SIG-M5 treated with dmso at 0.1 percent for 504 hours (cell line): ENCODE data around the gene VKORC1.

Experiments
- DNase-seq: peaks from one replicate; lab custom pipeline; 2025; ENCODE audit not compliant: unreplicated experiment; lab: John Stamatoyannopoulos, UW

VKORC1 gene

GRCh38 chr16:31063843-31064611 is 30.6 kb downstream of the VKORC1 start:
- no peak for DNase-seq

DNA sequence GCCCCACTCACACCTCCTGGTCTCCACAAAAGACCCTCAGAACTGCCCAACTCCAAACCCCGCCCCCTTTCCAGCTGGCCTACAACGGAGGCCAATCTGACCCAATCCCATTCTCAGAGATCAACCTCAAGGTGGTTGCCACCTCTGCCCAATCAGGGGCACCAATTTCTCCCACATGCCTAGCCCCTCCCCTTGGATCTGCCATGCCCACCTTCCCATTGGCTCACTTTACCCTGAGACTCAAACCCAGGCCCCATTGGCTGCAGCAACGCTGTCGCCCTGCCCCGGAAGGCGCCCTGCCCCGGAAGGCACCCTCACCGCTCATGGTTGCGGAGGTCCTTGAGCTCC is 31.1 kb downstream of the VKORC1 start:
- no peak for DNase-seq

DNA sequence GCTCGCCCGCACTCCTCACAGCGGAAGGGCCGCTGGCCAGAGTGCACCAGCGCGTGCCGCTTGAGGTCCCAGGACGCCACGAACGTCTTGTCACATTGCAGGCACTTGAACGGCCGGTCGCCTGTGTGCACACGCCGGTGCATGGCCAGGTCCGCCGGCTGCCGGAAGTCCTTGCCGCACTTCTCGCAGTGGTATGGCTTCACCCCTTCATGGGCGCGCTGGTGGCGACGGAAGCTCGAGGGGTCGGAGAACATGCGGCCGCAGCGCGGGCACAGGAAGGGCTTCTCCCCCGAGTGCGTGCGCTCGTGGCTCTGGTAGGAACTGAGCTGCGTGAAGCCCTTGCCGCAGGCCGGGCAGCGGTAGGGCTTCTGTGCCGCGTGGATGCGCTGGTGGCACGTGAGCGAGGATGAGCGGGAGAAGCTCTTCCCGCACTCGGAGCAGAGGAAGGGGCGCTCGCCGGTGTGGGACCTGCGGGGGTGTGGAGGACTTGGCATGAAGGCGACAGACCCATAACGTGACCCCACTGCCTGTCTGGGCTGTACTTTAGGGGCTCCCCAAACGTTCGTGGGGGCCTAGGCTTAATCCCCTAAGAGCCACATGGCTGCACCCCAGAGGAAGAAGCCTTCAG is 32.7 kb downstream of the VKORC1 start:
- no peak for DNase-seq

DNA sequence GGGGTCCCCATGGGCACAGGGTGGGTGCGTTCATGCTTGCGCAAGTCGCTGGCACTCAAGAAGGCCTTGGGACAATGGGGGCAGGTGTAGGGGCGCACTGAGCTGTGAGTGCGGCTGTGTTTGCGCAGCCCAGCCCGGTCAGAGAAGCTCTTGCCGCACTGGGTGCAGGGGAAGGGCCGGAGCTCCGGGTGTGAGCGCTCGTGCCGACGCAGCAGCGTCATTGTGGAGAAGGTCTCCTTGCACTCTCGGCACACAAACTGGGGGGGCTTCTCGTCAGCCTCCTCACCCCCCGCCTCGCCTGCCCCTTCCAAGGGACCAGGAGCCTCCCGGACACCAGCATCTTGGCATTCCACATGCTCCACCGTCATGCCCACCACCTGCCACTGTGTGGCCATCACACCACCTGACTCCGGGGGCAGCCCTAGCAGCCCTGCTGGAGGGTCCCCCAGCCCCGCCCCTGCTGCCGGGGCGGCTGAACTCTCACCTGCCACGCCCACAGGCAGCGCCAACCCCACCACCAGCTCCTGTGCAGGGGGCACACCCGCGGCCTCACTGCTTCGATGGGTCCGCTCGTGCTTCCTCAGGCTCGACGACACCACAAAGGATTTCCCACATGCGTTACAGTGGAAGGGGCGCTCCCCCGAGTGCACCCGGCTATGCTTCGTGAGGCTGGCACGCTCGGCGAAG is 33.3 kb downstream of the VKORC1 start:
- DNase-seq = no peak

DNA sequence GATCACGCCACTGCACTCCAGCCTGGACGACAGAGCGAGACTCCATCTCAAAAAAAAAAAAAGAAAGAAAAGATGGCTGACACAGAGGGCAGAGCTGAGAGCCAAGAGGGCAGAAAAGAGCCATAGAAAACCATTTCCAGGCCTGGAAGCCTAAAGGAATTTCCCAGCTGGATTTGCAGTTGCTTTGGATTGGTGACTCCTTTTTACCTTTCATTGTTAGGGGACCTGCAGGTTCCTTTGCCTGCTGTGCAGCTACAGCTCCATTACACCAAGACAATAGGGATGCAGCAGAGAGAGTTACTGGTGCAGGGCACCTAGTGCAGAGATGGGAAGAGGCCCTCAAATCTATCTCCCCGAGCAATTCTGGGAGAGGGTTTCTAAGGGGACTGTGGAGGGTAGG is 39.0 kb downstream of the VKORC1 start:
- no peak for DNase-seq

- peak; percentile 46 for DNase-seq
Observed at GRCh38 chr16:31052114-31052513, 42.5 kb downstream of the VKORC1 start.

DNA sequence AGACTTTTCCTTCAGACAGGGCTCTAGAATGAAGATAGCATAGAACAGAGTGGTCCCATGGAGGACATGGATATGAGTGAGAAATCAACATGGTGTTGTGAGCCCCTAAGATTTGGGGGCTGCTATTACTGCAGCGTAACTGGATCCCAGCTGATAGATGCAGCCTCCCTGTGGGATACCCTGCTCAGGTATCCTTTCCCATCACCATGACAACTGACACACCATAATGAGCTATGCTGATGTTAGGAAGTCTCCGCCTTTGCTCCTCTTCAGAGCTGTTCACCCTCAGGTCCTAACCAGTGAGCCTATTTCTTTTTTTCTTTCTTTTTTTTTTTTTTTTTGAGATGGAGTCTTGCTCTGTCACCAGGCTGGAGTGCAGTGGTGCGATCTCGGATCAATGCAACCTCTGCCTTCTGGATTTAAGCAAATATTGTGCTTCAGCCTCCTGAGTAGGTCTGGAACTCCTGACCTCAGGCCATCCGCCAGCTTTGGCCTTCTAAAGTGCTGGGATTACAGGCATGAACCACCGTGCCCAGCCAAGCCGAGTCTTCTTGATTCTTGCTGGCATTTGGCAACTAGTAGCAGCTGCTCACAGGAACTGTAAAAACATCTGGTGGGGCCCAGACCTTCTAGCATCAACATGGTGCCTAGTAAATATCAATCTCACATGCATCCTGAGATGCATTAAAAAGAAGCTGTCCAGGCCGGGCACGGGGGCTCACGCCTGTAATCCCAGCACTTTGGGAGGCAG is 44.1 kb downstream of the VKORC1 start:
- DNase-seq = no peak

GRCh38 chr16:31043898-31044481 is 50.6 kb downstream of the VKORC1 start:
- no peak for DNase-seq

DNA sequence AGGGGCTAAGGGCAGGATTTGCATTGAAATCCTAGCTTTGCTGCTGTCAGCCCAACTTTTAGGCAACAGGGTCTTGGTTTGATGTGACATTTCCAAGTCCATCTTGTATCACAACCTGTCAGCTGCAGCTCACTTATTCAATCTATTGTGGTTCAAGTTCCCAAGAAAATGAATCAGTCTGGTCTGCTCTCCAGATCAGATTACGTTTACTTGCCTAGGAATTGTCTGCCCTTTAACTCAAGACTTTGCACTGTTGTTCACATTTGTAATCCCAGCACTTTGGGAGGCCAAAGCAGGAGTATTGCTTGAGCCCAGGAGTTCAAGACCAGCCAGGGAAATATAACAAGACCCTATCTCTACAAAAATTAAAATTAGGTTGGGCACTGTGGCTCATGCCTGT is 51.2 kb downstream of the VKORC1 start:
- DNase-seq = no peak

DNA sequence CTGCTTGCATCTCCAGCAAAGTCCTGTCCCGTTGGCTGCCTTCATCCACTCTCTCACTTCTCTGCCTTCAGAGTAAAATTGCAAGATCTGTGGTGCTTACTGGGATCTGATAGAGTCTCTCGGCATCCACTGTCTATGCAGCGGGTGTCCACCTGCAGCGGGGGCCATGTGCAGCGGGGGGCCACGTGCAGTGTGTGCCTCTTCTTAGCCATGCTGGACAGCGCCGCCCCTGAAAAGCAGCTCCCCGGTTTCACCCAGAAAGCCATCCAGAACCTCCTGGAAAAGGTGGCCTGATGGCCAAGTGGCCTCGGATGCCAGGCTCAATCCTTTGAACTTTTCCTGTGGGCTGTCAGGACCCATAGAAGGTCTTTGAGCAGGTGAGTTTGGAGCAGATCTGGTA is 51.7 kb downstream of the VKORC1 start:
- no peak for DNase-seq
